ENCODE measurements around the gene CEACAM21.

DNA sequence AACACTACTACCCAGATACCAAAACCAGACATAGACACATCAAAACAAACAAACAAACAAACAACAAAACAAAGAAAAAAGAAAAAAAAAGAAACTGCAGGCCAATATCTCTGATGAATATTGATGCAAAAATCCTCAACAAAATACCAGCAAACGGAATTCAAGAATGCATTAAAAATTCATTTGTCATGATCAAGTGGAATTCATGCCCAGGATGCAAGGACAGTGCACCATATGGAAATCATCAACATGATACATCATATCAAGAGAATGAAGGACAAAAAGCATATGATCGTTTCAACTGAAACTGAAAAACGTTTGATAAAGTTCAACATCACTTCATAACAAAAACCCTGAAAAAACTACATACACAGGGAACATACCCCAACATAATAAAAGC is 48.9 kb upstream of the CEACAM21 start:
- TF ChIP-seq, protein P1, sequence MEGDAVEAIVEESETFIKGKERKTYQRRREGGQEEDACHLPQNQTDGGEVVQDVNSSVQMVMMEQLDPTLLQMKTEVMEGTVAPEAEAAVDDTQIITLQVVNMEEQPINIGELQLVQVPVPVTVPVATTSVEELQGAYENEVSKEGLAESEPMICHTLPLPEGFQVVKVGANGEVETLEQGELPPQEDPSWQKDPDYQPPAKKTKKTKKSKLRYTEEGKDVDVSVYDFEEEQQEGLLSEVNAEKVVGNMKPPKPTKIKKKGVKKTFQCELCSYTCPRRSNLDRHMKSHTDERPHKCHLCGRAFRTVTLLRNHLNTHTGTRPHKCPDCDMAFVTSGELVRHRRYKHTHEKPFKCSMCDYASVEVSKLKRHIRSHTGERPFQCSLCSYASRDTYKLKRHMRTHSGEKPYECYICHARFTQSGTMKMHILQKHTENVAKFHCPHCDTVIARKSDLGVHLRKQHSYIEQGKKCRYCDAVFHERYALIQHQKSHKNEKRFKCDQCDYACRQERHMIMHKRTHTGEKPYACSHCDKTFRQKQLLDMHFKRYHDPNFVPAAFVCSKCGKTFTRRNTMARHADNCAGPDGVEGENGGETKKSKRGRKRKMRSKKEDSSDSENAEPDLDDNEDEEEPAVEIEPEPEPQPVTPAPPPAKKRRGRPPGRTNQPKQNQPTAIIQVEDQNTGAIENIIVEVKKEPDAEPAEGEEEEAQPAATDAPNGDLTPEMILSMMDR (IDR thresholded peaks at IDR 0.05): no peak
- TF ChIP-seq POLR2A (IDR thresholded peaks at IDR 0.05): no peak

Measured in testis (tissue), 2 donors.